Measurements from ENCODE around the gene CD160.
"Not testable (repeated sequence)": the region's sequence is repeated elsewhere in the genome, so short reads cannot be mapped to it uniquely, and the experiment has no call there.

Gene CD160

GRCh38 chr1:145719230-145720079 lies at the start of gene CD160:
Gene CD160, plus strand, starts transcription at chr1:145719499. Its CDS starts 8,829 bp downstream, at chr1:145728328.
- no peak for DNase-seq

GRCh38 chr1:145670995-145671745 lies 48.1 kb upstream of the CD160 start:
- not testable (repeated sequence) for DNase-seq

DNA sequence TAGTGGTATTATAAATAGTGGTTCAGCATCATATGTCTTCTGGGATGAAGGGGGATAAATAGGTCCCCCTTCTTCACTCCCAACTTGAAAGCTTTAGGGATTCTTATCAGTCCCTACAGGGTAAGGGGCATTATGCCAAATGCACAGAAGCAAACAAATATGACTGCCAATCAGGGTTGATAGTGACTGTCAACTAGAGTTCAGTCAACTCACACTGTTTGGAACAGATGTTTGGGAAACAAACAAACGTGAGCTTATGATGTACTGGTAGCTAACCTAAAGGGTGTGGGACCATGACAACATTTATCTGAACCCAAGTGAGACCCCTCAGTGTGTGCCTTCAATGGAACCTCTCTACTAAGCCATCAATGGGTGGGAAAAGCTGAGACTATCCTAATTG lies 46.1 kb upstream of the CD160 start:
- DNase-seq, result not testable (repeated sequence)

- not testable (repeated sequence) for DNase-seq
Observed at GRCh38 chr1:145684858-145685257, 34.4 kb upstream of the CD160 start.

DNA sequence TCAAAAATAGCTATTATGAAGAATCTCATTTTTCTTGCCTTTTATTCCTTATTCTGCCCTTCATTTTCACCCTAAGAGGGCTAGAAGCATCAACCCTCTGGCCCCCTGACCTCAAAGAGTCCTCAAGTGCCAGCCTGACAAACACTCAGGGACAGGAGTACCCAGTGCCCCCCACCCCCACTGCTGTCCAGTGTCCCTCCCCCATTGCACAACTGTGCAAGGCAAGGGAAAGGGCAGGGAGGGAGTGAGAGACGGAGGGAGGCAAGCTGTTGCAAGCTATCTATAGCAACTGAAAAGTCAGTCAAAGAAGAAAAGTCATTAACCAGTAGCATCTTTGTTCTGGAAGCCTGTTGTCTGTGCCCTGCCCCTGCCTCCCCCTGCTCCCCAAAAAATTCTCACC lies 33.2 kb upstream of the CD160 start:
- DNase-seq, result not testable (repeated sequence)

DNA sequence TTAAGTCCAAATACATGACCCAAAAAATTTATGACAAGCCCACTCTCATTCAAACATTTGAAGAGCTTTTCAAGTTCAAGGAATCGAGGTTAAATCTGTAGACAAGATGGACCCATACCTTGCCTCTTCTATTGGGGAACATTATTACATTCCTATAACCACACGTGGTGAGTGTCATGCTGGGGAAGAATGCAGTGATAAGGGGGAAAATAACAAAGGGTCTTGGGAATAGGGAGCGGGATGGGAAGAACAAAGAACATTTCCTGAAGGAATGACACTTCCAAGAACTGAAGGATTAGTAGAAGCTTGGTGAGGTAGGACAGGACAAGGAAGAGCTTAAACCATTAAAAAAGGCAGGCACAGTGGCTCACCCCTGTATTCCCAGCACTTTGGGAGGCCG lies 31.0 kb upstream of the CD160 start:
- DNase-seq, result no peak

GRCh38 chr1:145688924-145689323 lies 30.4 kb upstream of the CD160 start:
- no peak for DNase-seq

- no peak for DNase-seq
Observed at GRCh38 chr1:145689922-145690321, 29.4 kb upstream of the CD160 start.

DNA sequence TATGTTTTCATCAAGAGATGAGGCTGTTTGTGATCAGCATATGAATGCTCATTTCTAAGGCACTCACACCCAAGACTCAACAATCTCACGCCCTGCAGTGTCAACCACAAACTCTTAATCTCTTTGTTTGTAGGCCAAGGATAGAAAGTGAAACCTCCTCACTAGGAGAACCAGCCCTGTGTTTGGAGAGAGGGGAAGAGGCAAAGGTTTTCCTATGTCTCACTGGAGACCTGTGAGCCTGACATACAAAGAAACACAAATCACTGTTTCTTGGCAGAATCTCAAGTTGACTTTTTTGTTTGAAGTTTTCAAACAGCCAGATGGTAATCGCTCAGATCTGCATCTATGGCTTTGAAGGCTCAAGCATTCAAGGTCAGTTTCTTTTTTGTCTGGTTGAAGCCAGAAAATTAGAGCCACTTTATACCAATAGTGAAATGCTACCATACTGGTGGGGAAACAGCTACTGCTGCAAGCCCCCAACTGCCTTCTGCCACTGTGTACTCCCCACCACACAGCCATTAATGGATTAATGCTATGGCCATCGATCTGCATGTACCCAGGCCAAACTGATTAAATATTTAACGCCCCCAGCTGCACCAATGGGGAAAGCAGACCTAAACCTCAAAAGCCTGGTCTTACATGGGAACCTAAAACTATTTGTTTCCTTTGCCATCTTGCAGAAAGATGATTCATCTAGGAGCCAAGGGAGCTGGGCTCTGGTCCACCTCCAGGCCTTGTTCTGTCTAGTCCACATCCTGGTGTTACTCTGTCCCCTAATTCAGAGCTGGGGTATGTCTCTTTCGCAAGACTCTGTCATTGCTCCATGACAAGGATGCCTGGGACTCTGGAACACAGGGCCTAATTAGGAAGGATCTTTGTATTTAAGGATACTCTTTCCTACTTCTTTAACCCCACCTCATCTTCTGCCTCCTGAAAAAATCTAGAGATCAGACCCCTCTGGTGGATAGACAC lies 28.4 kb upstream of the CD160 start:
- no peak for DNase-seq

DNA sequence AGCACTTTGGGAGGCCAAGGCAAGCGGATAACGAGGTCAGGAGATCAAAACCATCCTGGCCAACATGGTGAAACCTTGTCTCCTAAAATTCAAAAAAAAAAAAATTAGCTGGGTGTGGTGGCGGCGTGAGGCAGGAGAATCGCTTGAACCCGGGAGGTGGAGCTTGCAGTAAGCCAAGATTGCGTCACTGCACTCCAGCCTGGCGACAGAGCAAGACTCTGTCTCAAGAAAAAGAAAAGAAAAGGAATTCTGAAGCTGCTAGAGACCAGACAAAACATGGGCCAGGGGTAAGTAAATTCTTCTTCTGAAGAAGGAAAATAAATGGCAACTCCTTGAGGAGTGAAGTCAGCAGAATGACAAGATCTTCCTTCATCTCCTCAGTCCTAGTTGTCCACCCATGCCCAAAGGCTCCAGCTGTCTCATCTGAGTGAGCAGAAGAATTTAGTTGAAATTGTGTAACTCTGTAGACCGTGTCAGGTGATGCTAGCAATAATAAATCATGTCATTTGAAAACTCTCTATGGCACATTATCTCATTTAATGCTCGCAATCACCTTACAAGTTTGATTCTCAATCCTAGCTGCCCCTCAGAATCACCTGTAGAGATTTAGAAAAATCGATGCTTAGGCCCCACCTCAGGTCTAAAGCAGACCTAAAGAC lies 26.4 kb upstream of the CD160 start:
- no peak for DNase-seq

DNA sequence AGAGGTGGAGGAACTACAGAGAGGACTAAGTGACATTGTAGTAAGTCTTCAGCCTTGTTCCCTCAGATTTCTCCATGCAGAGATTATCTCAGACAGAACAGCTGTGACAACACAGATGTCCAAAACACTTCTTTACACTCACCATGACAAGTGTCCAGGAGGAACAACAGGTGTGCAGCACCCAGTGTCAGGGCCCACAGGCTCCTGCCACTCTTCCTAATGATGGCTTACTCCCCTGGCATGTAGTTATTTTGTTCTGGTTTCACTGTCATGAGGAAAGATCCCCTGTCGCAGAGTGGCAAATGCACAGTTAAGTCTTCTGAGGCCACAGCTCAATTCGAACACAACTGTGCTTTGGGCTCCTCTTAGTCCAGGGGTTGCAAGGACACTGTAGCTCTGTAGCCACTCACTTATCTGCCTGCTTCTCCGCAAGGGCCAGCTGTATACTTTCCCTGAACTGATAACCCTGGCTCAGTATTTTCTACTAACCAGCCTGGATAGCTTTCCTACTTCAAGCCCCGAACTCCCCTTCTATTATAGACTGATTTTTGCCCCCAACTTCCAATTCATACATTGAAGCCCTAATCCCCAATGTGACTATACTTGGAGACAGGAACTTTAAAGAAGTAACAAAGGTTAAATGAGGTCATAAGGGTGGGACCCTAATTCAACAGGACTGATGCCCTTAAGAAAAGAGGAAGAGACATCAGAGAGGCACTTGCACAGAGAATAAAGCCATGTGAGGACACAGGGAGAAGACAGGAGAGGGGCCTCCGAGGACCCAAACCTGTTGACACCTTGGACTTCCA lies 23.3 kb upstream of the CD160 start:
- DNase-seq, result no peak

- DNase-seq, result no peak
Observed at GRCh38 chr1:145696630-145696960, 22.7 kb upstream of the CD160 start.

GRCh38 chr1:145701306-145701862 lies 17.9 kb upstream of the CD160 start:
- no peak for DNase-seq

DNA sequence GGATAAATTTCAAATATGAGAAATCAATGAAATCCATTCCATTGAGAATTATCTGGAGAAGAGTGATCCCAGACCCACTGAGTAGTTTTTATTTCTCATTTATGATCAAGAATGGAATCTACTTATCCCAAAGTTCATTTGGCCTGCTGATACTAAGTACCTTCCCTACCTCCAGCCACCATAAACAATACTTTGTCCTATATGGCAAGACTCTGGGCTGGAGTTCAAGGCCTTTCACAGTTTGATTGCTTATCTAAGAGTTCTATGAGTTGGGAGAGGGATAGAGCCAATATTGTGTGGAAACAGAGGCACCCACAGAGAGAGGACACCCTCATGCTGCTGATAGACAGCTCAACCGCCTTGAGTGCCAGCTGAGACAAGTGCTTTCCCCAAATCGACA lies 17.2 kb upstream of the CD160 start:
- no peak for DNase-seq

DNA sequence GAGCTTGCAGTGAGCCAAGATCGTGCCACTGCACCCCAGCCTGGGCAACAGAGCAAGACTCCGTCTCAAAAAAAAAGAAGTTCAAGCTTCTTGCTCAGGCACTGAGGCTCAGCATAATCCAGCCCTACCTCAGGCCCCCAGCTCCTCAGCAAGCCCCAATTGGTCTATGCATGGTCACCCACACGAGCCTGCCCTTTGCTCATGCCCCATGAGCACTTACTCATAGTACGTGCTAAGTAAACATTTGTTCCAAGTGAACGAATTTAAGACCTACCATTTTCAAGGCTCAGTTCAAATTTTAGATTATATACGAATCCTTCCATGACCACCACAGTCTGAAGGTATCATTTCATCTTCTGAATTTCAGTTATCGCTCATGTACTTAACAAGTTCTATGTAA lies 16.5 kb upstream of the CD160 start:
- DNase-seq, result no peak

DNA sequence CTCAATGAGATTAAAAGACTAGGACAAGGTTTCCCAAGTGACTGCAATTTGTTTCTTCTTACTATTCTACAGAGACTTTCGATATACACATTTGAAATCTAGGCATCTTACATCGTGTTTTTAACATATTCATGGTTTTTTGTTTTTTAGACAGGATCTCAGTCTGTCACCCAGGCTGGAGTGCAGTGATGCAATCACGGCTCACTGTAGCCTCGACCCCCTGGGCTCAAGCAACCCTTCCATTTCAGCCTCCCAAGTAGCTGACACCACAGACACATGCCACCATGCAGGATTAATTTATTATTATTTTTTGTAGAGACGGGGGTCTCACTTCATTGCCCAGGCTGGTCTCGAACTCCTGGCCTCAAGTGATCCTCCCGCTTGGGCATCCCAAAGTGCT lies 13.7 kb upstream of the CD160 start:
- DNase-seq, result no peak

GRCh38 chr1:145706086-145706664 lies 13.1 kb upstream of the CD160 start:
- DNase-seq, result peak; percentile 7 to 42

DNA sequence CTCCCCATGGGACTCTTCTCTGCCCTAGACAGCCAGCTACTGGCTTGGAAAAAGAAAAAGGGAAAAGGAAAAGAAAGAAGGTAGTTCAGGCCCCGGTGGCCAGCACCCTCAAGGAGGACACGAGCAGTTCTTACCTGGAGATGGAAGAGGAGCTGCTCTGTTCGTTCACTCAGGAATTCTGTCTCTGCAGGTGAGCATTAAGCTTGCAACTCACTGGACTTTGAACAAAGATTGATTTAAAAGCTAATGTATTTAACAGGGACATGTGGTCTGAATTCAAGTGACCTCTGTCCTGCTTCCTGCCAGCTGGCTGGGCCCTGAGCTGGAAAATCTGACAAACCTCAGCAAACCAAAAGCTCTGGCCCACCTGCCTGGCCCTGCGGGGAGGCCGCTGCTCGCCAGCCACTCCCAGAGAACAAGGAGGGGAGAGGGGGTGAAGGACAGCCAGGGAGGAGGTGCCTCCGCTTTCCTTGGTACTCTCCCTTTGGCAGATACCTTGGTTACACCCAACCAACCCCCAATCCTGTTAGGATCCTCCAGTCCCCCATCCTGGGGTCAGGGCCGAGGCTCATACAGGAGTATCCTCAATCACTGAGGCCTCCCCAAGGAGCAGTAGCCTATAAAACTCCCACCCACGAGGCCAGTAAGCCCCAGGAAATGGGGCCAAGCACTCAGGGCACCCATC lies 12.0 kb upstream of the CD160 start, which contains the start of gene PDZK1:
PDZK1 (minus strand) TSS at position 186 of the 685 bp plus-strand sequence. CDS start 19,347 bp downstream, outside the sequence.
- DNase-seq, result no peak

DNA sequence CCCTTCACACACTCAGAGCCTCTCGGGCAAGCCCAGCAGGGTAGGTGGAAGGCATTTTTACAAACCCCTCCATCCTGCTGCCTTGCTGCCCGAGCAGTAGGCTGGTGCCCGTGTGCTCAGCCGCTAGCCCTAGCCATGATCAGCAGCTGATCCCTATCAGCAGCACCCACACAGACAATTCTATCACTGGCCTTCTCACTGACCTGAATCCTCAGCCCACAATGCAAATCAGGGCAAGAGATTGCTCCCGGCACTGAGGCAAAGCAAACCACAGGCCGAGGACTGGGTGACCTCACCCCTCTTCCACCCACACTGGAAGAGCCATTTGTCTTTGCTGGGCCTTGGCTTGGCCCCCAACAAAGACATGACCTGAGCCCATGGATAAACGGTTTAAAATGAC lies 11.2 kb upstream of the CD160 start:
- no peak for DNase-seq

Data from SW 1271 (cell line).